MCF 10A (cell line): Measurements from ENCODE around the gene CELF5. TPM values are rescaled to one million over a fixed set of nuclear protein-coding genes. Genes with fewer than 3 reads are reported as not detected.
A peak's percentile ranks its signal among the peaks of the same experiment; 100 is the strongest.

Source experiments
- BruUV-seq: library from RNA; stranded (reverse); fragments of 400-500 nt; replicated peaks from 2 replicates; lab custom pipeline; 2021; lab: Mats Ljungman, UMichigan
- CTCF ChIA-PET: fragments of 300-600 bp; sonication (Branson Sonifier 250); formaldehyde crosslinking; extraction: SDS; loops from one replicate; lab custom pipeline; 2021; ENCODE audit warnings: antibody characterized with exemption, inconsistent platforms; lab: Yijun Ruan, JAX
- POLR2A ChIA-PET: fragments of 300-600, 350-650 bp; sonication (Branson Sonifier 250); formaldehyde crosslinking; extraction: SDS; loops from one replicate; lab custom pipeline; 2020; ENCODE audit warnings: antibody characterized with exemption, inconsistent platforms; lab: Yijun Ruan, JAX
- DNase-seq: peaks from one replicate; pipeline ENCODE4 v3.0.0-alpha.2; 2018; ENCODE audit not compliant: unreplicated experiment
- H3K27ac Mint-ChIP-seq: one replicate; pipeline ENCODE4 v1.8.0; 2022; ENCODE audit warnings: mild to moderate bottlenecking, low read depth, mixed read lengths; ENCODE audit not compliant: unreplicated experiment
- H3K27me3 Mint-ChIP-seq: one replicate; pipeline ENCODE4 v1.8.0; 2022; ENCODE audit warnings: mixed read lengths; ENCODE audit not compliant: insufficient read depth, unreplicated experiment
- H3K36me3 Mint-ChIP-seq: one replicate; pipeline ENCODE4 v1.8.0; 2022; ENCODE audit warnings: mild to moderate bottlenecking, moderate library complexity, mixed read lengths; ENCODE audit not compliant: insufficient read depth, unreplicated experiment
- H3K4me1 Mint-ChIP-seq: one replicate; pipeline ENCODE4 v1.8.0; 2022; ENCODE audit warnings: mixed read lengths; ENCODE audit not compliant: insufficient read depth, unreplicated experiment
- H3K4me3 Mint-ChIP-seq: one replicate; pipeline ENCODE4 v1.8.0; 2022; ENCODE audit warnings: mild to moderate bottlenecking, moderate library complexity, mixed read lengths; ENCODE audit not compliant: unreplicated experiment
- H3K9me3 Mint-ChIP-seq: one replicate; pipeline ENCODE4 v1.8.0; 2022; ENCODE audit warnings: mixed read lengths; ENCODE audit not compliant: unreplicated experiment
- CTCF ChIP-seq: fragments of 200-600 bp; IDR thresholded peaks from one replicate; pipeline ENCODE4 v1.8.0; 2022; ENCODE audit warnings: antibody characterized with exemption, mild to moderate bottlenecking; ENCODE audit not compliant: unreplicated experiment
- intact Hi-C: fragments of 100-400 bp; cut with micrococcal nuclease; formaldehyde crosslinking; loops from 2 replicates; pipeline ENCODE4 v1.14.1; 2022
- total RNA-seq: library from RNA; stranded (reverse); gene quantifications from 2 replicates; pipeline ENCODE4 v1.2.3, GENCODE V29; 2022

CELF5 gene
- total RNA-seq, 1 experiment from 2014 or later = 0.30 TPM

DNA sequence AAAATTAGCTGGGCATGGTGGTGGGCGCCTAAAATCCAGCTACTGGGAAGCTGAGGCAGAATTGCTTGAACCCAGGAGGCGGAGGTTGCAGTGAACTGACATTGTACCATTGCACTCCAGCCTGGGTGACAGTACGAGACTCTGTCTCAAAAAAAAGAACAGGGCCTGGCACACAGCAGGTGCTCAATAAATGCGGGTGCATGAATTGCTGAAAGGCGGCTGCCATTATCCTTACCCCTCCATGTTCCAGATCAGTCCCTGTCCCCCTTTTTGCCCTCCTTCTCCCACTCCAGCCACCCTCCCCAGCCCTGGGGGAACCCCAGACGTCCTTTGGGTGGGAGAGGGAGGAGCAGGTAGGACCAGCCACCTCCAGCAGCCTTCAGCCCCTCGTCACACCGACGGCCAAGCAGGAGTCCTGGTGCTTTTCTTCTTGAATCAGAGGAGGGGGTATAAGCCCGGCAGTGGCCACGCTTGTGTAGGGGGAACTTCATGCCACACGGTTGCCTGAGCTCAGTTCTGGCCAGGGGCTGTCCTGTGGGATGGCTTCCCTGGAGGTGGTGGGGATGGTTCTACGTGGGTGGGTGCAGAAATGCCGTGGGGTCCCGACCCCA lies 121.5 kb downstream of the CELF5 start:
- no peak for DNase-seq
- Mint-ChIP-seq H3K27me3 (no peaks in the 10 kb centered on the region), H3K4me3 (no peak overlapping the region), H3K9me3 (no peaks in the 10 kb centered on the region), H3K27ac (peak overlapping the region; percentile 51), H3K36me3 (no peaks in the 10 kb centered on the region), H3K4me1 (peaks cover 19% of the 10 kb centered on the region)
- no peak for TF ChIP-seq CTCF
- ChIA-PET CTCF (interaction anchor here (0.6 to 1.3 kb wide), 5 partner anchors 10 to 211 kb away, joined by 3 to 6 read pairs (median 3); no protein-coding TSS in a partner anchor), POLR2A (interaction anchor here (0.5 to 1.2 kb wide), 7 partner anchors 9 to 291 kb away, joined by 3 to 5 read pairs (median 3); no protein-coding TSS in a partner anchor)
- BruUV-seq = no TSS peak
- intact Hi-C loops = no loop called here

Other genes starting within 250 kb of the CELF5 start
- gene TLE6, start 247.1 kb upstream of the CELF5 start, total RNA-seq = 0.89 and 2.9 TPM in 2 replicates
- 1.9 and 3.0 TPM in 2 replicates for gene TLE2, start 195.4 kb upstream of the CELF5 start, total RNA-seq
- gene TLE5, start 162.2 kb upstream of the CELF5 start, total RNA-seq = 266 and 273 TPM in 2 replicates
- gene GNA11, start 130.3 kb upstream of the CELF5 start, total RNA-seq = 40.9 and 48.1 TPM in 2 replicates
- 32.9 and 47.1 TPM in 2 replicates for gene GNA15, start 88.6 kb upstream of the CELF5 start, total RNA-seq
- gene S1PR4, start 45.9 kb upstream of the CELF5 start, total RNA-seq = 0.39 and 0.44 TPM in 2 replicates
- gene NCLN, start 38.7 kb upstream of the CELF5 start, total RNA-seq = 72.1 and 84.1 TPM in 2 replicates
- gene NFIC, start 141.9 kb downstream of the CELF5 start, total RNA-seq = 83.4 and 85.5 TPM in 2 replicates